NCI-H2196 (cell line): ENCODE data around the gene NPHP4.
A peak's percentile ranks its signal among the peaks of the same experiment; 100 is the strongest.

Experiments
- DNase-seq: peaks from one replicate; lab custom pipeline; 2025; ENCODE audit not compliant: unreplicated experiment; lab: John Stamatoyannopoulos, UW

The NPHP4 gene

GRCh38 chr1:5974631-5975030, 17.6 kb downstream of the NPHP4 start:
- DNase-seq, result no peak

GRCh38 chr1:5973771-5974170, 18.5 kb downstream of the NPHP4 start:
- no peak for DNase-seq

- no peak for DNase-seq
Measured at GRCh38 chr1:5972198-5972520, 20.1 kb downstream of the NPHP4 start.

GRCh38 chr1:5971471-5972197, 20.6 kb downstream of the NPHP4 start:
- DNase-seq, result no peak

- DNase-seq, result no peak
Measured at GRCh38 chr1:5970610-5971273, 21.5 kb downstream of the NPHP4 start.

- no peak for DNase-seq
Measured at GRCh38 chr1:5969168-5969567, 23.1 kb downstream of the NPHP4 start.

GRCh38 chr1:5968161-5968736, 24.0 kb downstream of the NPHP4 start:
- DNase-seq, result no peak

- no peak for DNase-seq
Measured at GRCh38 chr1:5967351-5968160, 24.7 kb downstream of the NPHP4 start.

- DNase-seq, result no peak
Measured at GRCh38 chr1:5966543-5967205, 25.6 kb downstream of the NPHP4 start.

- DNase-seq, result no peak
Measured at GRCh38 chr1:5965586-5966131, 26.6 kb downstream of the NPHP4 start.

GRCh38 chr1:5962265-5963105, 29.7 kb downstream of the NPHP4 start:
- no peak for DNase-seq

GRCh38 chr1:5961601-5962000, 30.6 kb downstream of the NPHP4 start:
- peak; percentile 57 for DNase-seq

- no peak for DNase-seq
Measured at GRCh38 chr1:5960336-5960735, 31.9 kb downstream of the NPHP4 start.

GRCh38 chr1:5959667-5960230, 32.5 kb downstream of the NPHP4 start:
- DNase-seq, result no peak

GRCh38 chr1:5959087-5959486, 33.1 kb downstream of the NPHP4 start:
- no peak for DNase-seq

GRCh38 chr1:5956022-5956830, 36.0 kb downstream of the NPHP4 start:
- no peak for DNase-seq

- no peak for DNase-seq
Measured at GRCh38 chr1:5955479-5955977, 36.7 kb downstream of the NPHP4 start.

GRCh38 chr1:5954964-5955363, 37.3 kb downstream of the NPHP4 start:
- DNase-seq, result no peak

- no peak for DNase-seq
Measured at GRCh38 chr1:5953386-5953785, 38.8 kb downstream of the NPHP4 start.
